HG03469 (cell line): ENCODE data around the gene LBP.
"Not testable (repeated sequence)": the region's sequence is repeated elsewhere in the genome, so short reads cannot be mapped to it uniquely, and the experiment has no call there.

ENCODE experiments used
- ATAC-seq: cut with Tn5 transposase; IDR thresholded peaks from one replicate; pipeline ENCODE4 v1.9.1; 2021; ENCODE audit warnings: mild to moderate bottlenecking, moderate library complexity, moderate number of reproducible peaks; ENCODE audit not compliant: unreplicated experiment

The LBP gene

DNA sequence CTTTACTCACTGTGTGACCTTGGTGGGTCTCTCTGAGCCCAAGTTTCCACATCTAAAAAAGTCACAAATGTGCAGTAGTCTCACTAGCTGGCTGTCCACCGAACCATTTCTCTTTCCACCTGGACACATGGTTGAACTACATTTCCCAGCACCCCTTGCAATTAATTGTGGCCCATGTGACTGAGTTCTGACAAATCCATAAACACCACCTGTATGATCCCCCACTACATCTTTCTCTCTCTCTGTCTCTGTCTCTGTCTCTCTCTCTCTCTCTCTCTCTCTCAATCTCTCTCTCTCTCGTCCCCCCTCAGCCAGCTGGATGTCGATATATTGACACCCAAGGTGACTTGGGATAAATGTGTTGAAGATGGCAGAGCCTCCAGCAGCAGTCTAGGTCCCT, 46.1 kb downstream of the LBP start:
- no peak for ATAC-seq

DNA sequence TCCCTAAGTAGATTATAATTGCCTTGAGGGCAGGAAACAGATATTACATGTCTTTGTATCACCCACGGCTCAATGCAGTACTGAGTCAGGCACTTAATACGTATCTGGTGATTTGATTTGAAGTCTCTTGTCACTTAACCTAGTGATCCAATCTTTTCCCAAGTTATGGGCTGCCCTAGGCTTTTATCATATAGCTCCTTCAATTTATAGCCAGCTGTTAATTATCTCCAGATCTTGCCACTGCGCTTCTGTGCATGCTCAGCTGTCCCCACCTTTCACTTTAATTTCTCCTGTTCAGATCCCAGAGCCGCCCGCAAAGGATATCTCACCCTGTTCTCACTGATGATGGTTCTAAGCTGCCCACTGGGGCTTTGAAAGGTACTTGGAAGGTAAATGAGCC, 47.0 kb downstream of the LBP start:
- ATAC-seq, result no peak

DNA sequence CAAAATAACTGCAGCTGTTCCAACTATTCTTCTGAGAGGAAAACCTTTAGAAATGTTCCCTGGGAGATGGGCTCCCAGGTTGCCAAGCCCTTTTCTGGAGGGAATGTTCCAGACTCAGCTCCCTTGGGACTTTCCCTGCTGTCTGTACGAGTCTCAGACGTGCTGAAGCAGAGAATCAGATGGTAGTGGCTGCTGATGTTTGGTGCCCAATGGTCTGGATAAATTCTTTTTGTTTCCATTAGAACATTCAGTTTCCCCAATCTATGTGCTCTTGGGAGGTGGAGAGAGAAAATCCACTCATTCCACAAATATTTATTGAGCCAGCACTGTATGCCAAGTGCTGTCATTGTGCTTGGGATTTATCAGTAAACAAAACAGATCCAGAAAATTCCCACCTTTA, 48.9 kb downstream of the LBP start:
- ATAC-seq, result no peak

DNA sequence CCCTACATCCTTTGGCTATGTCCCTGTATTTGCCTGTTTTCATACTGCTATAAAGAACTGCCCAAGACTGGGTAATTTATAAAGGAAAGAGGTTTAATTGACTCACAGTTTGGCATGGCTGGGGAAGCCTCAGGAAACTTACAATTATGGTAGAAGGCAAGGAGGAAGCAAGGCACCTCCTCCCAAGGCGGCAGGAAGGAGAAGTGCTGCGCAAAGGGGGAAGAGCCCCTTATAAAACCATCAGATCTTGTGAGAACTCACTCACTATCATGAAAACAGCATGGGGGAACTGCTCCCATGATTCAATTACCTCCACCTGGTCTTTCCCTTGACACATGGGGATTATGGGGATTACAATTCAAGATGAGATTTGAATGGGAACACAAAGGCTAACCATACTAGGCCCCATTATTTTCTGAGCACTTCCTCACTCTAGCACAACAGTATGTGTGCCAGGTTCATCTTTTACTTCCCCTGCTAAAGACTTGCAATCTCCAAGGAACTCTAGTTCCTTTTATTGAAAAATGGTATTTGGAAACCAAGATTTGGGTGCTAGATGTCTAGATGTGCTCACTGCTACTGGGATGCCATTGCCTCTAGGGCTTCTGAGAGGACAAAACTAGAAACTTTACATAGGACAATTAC, 49.6 kb downstream of the LBP start:
- not testable (repeated sequence) for ATAC-seq

DNA sequence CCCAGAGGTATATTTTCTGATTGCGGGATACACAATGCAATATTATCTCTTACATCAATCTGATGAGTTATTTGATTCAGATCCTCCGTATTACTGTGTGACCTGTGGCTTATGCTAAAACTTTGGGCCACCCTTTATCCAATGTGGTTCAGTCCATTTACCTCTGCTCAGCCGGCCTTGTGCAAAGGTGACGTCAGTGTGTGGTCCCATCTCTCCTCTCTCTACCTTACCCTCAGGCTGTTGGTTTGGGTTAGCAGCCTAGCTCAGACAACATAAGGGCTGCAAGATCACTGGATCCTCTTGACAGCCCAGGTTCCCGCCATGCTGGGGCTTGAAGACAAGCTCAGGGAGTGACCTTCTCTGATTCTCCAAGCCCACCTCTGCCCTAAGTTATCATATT, 55.8 kb downstream of the LBP start:
- no peak for ATAC-seq

DNA sequence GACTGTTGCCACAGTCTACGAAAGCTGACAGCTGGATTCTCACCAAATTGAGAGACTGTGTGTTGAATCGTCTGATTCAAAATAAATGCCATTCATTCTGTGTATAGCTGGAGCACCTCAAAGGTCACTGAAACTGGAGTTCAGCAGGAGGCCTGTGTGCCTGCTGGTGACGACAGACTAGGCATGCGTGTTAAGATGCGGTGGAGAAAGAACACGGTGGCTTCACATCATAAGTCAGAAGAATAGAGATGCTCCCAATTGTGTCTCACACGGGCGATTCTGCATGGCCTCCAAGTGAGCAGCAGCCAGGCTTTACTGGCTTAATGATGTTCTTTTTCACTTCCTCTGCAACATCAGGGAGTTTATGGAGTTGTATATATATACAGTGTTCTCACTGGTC, 56.5 kb downstream of the LBP start:
- no peak for ATAC-seq

DNA sequence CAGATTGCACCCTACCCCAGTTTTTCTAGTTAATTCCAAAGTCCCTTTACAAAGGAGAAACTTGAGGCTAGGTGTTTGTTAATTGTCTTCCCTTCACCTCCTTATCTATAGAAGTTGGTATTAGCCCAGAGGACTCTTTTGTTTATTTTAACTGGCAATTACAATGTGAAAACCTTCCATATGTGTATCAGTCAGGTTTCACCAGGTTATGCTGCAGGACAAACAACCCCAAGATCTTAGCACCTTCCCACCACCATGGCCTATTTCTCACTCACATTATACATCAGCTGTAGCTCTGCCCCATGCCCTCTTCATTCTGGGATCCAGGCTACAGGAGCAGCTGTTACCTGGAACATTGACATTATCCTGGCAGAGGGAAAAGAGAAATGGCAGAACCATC, 57.7 kb downstream of the LBP start:
- no peak for ATAC-seq

DNA sequence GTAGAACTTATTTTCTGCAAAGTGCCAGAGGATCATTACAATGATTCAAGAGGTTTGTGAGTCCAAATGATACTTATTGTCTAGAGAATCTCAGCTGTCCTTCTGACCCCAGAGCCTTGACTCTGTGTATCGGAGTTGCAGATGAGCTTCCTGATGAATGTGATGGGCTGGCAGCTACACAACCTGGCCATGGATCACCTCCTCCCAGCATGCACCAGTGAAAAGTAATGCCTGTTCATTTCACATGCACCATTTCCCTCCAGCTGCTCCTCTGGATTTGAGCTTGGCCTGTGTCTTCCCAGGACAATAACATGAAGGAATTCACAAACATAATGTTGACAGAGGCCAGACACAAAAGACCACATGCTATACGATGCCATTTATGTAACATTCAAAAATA, 58.9 kb downstream of the LBP start:
- no peak for ATAC-seq

DNA sequence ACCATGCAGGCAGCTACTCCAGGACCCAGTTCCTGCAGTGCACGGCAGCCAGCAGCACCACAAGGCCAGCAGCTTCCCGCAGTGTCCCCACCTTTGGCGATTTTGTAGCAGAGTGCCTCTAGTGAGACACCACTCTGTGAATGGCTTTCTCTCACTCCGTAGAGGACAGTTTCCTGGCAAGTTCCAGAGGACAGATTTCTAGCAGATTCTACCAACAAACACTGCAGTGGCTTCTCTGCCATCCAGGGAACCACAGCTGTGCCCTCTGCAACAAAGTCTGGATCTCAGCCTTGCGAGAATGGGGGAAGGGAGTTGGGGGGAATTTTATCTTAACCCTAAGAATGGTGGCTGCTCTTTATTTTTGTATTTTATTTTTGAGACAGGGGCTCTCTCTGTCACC, 60.2 kb downstream of the LBP start:
- no peak for ATAC-seq

DNA sequence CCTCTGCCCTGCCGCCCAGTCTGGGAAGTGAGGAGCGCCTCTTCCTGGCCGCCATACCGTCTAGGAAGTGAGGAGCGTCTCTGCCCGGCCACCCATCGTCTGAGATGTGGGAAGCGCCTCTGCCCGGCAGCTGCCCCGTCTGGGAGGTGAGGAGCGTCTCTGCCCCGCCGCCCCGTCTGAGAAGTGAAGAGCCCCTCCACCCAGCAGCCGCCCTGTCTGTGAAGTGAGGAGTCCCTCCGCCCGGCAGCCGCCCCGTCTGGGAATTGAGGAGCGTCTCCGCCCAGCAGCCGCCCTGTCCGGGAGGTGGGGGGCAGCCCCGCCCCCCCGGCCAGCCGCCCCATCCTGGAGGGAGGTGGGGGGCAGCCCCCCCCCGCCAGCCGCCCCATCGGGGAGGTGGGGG, 61.0 kb downstream of the LBP start:
- ATAC-seq, result no peak

DNA sequence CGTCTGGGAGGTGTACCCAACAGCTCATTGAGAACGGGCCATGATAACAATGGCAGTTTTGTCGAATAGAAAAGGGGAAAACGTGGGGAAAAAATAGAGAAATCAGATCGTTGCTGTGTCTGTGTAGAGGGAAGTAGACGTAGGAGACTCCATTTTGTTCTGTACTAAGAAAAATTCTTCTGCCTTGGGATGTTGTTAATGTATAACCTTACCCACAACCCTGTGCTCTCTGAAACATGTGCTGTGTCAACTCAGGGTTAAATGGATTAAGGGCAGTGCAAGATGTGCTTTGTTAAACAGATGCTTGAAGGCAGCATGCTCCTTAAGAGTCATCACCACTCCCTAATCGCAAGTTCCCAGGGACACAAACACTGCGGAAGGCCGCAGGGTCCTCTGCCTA, 61.5 kb downstream of the LBP start:
- ATAC-seq, result not testable (repeated sequence)

DNA sequence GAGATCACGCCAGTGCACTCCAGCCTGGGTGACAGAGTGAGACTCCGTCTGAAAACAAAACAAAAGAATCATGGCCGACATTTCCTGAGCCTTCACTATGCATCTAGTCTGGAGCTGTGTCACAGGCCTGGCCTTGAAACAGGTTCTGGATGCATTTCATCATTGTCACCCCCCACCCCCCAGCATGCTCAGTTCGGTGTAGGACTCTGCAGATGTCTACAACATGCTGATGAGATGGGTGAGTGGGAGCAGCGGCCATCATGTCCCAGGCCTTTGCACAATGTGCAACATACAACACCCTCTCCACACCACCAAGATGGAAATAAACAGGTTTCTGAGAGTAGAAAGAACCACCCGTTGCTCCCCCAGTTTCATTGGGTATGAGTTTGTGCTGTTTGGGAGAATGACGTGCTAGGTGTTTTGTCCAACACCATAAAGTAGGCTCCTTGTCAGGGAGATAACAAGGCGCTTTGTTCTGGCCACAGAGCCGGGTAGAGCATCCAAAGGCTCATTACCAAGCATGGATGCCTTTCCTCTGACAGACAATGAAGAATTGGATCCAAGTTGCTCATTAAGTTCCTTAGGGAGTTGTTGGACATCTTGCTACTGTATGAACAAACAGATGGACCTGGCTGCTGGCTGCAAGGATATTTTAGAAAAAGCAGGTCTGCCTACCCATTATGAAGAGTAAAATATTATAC, 66.7 kb downstream of the LBP start:
- ATAC-seq, result no peak

DNA sequence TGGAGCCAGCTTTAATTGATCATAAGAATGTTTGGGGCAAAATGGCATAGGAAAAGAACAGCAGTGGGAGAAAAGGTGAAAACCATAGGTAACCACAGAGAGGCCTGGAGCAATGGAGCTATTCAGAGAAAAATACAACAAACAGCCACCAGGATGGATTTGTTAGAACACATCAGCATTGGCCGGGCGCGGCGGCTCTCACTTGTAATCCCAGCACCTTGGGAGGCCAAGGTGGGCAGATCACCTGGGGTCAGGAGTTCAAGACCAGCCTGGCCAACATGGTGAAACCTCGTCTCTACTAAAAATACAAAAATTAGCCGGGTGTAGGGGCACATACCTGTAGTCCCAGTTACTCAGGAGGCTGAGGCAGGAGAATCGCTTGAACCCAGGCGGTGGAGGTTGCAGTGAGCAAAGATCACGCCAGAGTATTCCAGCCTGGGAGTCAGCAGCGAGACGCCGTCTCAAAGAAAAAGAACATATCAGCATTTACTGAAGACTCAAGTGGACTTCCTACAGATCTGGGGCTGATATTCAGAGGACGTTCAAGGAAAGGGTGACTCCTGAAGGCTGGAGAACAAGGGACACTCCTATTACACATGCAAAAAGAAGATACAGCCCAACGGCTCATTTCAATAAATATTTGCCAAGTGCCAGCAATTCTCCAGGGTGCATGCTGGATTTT, 68.6 kb downstream of the LBP start:
- no peak for ATAC-seq

DNA sequence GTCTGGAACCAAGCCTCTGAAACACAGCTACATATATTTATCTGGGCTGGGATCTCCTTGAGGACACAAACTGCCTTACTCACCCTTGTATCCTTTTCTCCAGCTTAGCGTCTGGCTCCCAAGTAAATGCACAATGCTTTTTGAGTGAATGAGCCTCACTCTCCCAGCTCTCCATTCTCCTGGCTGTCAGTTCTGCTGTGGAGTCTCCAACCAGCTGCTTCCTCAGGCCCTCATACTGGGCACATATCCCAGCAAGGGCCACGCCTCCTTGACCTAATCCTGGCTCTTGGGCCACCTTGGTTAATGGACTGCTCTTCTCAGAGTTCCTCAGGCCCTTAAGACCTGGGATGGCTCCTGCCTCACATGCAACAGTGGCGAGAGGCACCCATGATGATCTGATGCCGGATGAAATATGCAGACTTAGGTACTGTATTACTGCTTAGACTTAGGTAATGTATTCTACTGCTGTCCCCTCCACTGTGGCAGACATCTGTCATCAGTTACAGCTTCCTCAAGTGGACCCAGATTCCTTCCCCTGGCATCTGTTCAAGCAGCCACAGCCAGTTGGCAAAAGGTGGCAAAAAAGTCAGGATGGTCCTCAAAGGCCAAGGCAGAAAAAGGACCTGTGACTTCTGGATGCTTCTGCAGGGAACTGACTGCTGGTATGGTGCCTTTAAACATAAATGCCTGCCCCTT, 72.4 kb downstream of the LBP start:
- ATAC-seq, result no peak

DNA sequence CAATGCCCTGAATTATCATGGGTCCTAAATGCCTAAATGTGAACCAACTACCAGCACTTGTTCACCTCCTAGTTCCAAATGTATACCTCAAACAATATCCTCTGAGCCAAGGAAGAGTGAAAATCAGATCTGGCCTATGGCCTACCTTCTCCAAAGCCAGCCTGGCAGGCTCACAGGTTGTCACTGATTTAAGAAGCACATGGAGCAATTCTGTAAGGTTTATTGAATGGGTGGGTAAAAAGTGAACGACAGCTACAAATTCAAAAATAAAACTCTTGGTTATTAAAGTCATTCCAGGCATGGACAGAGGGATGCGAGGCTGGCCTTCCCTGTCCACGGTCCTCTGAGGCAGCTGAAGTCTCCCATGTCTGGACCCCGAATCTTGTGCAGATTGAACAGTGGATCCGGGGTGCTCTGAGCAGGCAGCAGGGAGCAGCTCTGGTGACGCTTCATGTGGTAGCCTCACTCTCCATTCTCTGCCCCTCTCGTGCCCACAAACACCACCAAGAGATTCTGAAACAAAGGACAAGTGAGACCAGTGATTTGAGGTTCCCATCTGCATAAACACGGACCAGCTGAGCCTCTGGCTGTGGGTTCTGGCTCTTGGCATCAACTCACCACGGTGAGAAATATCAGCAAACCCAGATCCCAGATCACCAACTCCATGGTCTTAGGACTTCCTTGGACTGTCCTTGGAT, 74.3 kb downstream of the LBP start:
- no peak for ATAC-seq

DNA sequence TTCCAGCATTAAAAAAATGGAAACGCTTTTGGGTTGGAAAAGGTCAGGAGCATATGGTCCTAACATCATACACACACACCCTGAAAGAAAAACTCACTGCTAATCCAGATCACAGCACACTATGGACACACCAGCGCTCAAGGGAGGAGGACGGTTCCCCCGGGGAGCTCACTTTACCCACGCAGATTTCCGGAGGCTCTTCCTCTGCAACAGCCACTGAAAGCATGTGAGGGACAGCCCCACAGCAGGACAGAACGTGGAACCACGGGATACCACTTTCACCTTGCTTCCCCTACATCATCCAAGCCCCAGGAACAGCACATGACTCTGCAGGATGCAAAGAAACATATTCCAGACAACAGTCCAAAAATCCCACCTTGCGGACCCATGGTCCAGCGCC, 75.6 kb downstream of the LBP start:
- ATAC-seq, result no peak

DNA sequence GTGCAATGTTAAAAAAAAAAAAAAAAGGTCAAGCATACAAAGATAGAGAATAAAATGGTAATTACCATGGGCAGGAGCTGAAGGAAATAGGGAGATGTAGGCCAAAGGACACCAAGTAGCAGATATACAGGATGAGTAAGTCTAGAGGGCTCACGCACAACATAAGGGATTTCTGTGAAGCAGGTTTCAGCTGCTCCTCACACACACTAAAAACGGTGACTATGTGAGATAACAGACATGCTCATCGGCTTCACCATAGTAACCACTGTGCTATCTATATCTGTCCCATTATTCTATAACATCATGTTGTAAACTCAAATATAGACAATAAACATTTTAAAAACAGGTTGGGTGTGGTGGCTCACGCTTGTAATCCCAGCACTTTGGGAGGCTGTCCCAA, 77.3 kb downstream of the LBP start:
- no peak for ATAC-seq

DNA sequence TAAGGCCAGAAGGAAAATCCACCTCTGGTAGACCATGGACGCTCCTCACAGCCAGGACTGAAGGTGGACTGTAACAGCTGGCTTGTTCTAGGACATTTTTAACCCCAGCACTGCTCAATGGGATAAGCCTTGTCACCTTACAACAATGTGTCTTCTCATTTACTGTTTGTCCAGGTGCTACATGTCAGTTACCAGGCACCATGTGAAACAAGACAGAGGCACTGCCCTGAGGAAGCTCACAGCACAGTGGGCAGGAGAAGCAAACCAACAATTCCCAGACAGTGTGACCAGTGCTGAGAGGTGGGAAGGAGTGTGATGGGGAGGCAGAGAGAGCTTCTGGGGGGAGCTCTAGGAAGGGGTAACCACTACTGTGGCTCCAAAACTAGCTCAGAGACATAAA, 78.1 kb downstream of the LBP start:
- ATAC-seq, result no peak

DNA sequence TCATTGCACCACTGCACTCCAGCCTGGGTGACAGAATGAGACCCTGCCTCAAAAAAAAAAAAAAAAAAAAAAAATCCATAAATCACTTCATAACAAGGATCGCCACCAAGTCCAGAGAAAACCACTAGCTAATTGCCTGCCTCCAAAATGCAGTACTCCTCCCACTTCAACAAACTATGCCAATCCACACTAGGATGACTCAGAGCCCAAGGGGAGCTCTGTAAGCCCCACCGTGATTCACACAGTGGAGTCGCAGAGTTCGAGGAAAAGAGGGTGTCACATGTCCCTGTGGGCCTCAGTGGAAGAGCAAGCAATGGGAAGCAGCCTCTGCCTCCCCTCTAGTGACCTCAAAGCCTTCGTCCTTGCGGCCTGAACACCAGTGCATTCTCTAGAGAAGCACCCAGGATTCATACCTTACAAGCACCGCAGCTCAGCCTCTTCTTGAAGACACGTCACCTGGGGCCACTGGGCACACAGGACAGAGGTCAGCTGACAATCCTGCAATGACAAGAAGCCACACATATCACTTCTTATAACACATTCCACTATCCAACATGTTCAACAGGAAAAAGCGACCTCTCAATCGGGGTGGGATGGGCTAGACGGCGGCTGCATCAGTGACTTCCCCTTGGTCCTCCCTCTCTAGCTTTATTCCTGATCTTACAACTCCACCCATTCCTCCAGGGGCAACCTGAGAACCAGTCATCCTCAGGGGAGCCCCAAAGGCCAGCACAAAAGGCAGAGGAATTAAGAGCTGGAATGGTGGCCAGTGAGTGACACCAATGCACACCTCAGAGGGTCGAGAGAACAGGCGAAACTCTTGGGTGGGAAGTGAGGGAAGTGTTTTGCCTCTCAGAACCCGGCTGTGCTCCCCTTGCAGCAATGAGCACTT, 80.0 kb downstream of the LBP start:
- ATAC-seq, result no peak
